Stimulated activated naive B cell treated with anti-CD40 and anti-IgM and Interleukin-4, amounts not matched to agents 10 μg/mL and 1 μg/mL and 100 μg/mL, for 72 hours (primary cell): ENCODE data around the gene KRT72.

Experiments
- ATAC-seq, 2 donors: fragments of 150-1000 bp; cut with Tn5 transposase; replicated peaks; 2 replicates each; pipeline ENCODE4 v1.10.0; 2021; ENCODE audit warnings: moderate library complexity in 1 of 2
- DNase-seq: peaks from one replicate; pipeline ENCODE4 v3.0.0; 2021
- H3K27ac Mint-ChIP-seq: one replicate; pipeline ENCODE4 v1.8.0; 2022; ENCODE audit warnings: mild to moderate bottlenecking, mixed read lengths
- H3K27me3 Mint-ChIP-seq, 2 donors: one replicate each; pipeline ENCODE4 v1.8.0; 2022; ENCODE audit warnings: mixed read lengths in 2 of 2
- H3K36me3 Mint-ChIP-seq, 2 donors: one replicate each; pipeline ENCODE4 v1.8.0; 2022; ENCODE audit warnings: mixed read lengths in 2 of 2, mild to moderate bottlenecking in 1 of 2
- H3K4me1 Mint-ChIP-seq, 2 donors: one replicate each; pipeline ENCODE4 v1.8.0; 2022; ENCODE audit warnings: mixed read lengths in 2 of 2, mild to moderate bottlenecking in 1 of 2
- H3K4me3 Mint-ChIP-seq, 2 donors: one replicate each; pipeline ENCODE4 v1.8.0; 2022; ENCODE audit warnings: mild to moderate bottlenecking in 2 of 2, mixed read lengths in 2 of 2, moderate library complexity in 1 of 2
- H3K9me3 Mint-ChIP-seq, 2 donors: one replicate each; pipeline ENCODE4 v1.8.0; 2022; ENCODE audit warnings: mixed read lengths in 2 of 2, mild to moderate bottlenecking in 1 of 2

KRT72 gene

GRCh38 chr12:52542157-52542556, 59.1 kb downstream of the KRT72 start:
- no peak overlapping the region for H3K27ac Mint-ChIP-seq
- H3K4me3 Mint-ChIP-seq = no peak overlapping the region
- ATAC-seq (no peak), DNase-seq (no peak)
- no peaks in the 10 kb centered on the region for H3K9me3 Mint-ChIP-seq
- H3K27me3 Mint-ChIP-seq = peaks cover 16 to 17% of the 10 kb centered on the region in 2 donors
- no peaks in the 10 kb centered on the region for H3K4me1 Mint-ChIP-seq
- no peaks in the 10 kb centered on the region for H3K36me3 Mint-ChIP-seq

- Mint-ChIP-seq H3K9me3 (no peaks in the 10 kb centered on the region), H3K4me3 (no peak overlapping the region), H3K27me3 (peaks cover 17 to 20% of the 10 kb centered on the region in 2 donors), H3K36me3 (no peaks in the 10 kb centered on the region), H3K4me1 (no peaks in the 10 kb centered on the region), H3K27ac (no peak overlapping the region)
- DNase-seq (no peak), ATAC-seq (no peak)
Observed at GRCh38 chr12:52541709-52542108, 59.6 kb downstream of the KRT72 start.

- DNase-seq = no peak
- Mint-ChIP-seq H3K4me3 (no peak overlapping the region), H3K27me3 (peaks cover 13 to 20% of the 10 kb centered on the region in 2 donors), H3K9me3 (no peaks in the 10 kb centered on the region), H3K27ac (no peak overlapping the region), H3K4me1 (no peaks in the 10 kb centered on the region), H3K36me3 (no peaks in the 10 kb centered on the region)
- no peak for ATAC-seq
Observed at GRCh38 chr12:52540531-52540930, 60.7 kb downstream of the KRT72 start.

- H3K9me3 Mint-ChIP-seq = no peaks in the 10 kb centered on the region
Observed at GRCh38 chr12:52539821-52540173, 61.5 kb downstream of the KRT72 start.

GRCh38 chr12:52539083-52539820, 62.0 kb downstream of the KRT72 start:
- Mint-ChIP-seq H3K4me1 (no peaks in the 10 kb centered on the region), H3K27ac (no peak overlapping the region), H3K4me3 (no peak overlapping the region), H3K9me3 (no peaks in the 10 kb centered on the region), H3K27me3 (peaks cover 9 to 15% of the 10 kb centered on the region in 2 donors), H3K36me3 (no peaks in the 10 kb centered on the region)
- no peak for DNase-seq
- no peak for ATAC-seq

More at GRCh38 chr12:52539821-52540173, 61.5 kb downstream of the KRT72 start:
- no peak overlapping the region for H3K4me3 Mint-ChIP-seq
- H3K27ac Mint-ChIP-seq = no peak overlapping the region
- peaks cover 9 to 17% of the 10 kb centered on the region in 2 donors for H3K27me3 Mint-ChIP-seq
- no peaks in the 10 kb centered on the region for H3K4me1 Mint-ChIP-seq
- H3K36me3 Mint-ChIP-seq = no peaks in the 10 kb centered on the region
- ATAC-seq (no peak), DNase-seq (no peak)

- no peak overlapping the region for H3K27ac Mint-ChIP-seq
- H3K4me3 Mint-ChIP-seq = no peak overlapping the region
- ATAC-seq (no peak), DNase-seq (no peak)
- H3K27me3 Mint-ChIP-seq = peaks cover 5 to 15% of the 10 kb centered on the region in 2 donors
- H3K36me3 Mint-ChIP-seq = no peaks in the 10 kb centered on the region
- no peaks in the 10 kb centered on the region for H3K4me1 Mint-ChIP-seq
- no peaks in the 10 kb centered on the region for H3K9me3 Mint-ChIP-seq
Observed at GRCh38 chr12:52537101-52537500, 64.2 kb downstream of the KRT72 start.
